Fibroblast of lung (primary cell): ENCODE data around the gene MAPKAP1.

ENCODE experiments used
- EZH2 ChIP-seq: IDR thresholded peaks from 2 replicates; pipeline ENCODE4 v1.5.1; 2012; ENCODE audit warnings: low read length, control low read depth, mild to moderate bottlenecking; ENCODE audit errors: missing control alignments
- TF ChIP-seq, protein P1 (sequence below), 2 donors: IDR thresholded peaks in 1 of 2; conservative IDR thresholded peaks in 1 of 2; 1 replicate in 1 of 2; 2 replicates in 1 of 2; pipeline ENCODE4 v1.5.1; 2011 to 2012; ENCODE audit warnings: low read length in 2 of 2, control low read depth in 1 of 2, inconsistent platforms in 1 of 2, low read depth in 1 of 2, mild to moderate bottlenecking in 1 of 2

DNA sequence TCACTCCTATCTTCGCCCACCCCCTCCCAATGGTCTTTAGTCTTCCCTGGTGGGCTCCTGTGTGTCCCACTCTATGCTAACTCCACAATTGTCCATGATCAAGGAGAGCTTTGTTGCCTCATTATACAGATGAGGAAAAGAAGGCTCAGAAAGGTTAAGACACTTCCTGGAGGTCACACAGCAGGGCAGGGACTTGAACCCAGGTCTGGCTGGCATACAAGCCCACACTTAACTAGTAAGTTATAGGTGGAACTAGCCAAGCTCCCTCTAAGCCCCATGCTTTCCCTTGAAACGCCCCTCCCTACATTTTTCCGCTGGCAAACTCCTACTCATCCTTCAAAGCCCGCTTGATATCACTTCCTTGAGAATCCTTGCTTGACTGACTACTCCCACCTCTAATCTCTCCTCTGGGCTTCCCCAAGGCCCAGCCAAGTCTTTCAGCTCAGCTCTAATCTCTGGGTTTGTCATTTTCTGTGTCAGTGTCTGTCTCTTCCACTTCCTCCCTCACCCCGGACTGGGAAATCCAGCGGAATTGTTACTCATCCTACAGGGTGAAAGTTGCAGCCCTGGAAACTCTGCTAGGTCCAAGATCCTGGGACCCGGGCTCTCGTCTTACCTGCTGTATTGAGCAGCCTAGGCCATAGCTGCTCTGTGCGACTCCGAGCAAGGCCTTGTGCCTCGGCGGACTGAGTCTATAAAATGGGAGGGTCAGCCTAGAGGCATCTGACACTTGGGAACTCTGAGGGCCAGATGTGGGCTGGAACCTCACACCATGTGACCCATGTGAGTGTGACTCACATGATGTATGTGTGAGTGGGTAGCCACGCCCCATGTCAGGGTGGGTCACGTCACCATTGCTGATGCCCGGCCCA is 300.8 kb downstream of the MAPKAP1 start:
- TF ChIP-seq, protein P1, sequence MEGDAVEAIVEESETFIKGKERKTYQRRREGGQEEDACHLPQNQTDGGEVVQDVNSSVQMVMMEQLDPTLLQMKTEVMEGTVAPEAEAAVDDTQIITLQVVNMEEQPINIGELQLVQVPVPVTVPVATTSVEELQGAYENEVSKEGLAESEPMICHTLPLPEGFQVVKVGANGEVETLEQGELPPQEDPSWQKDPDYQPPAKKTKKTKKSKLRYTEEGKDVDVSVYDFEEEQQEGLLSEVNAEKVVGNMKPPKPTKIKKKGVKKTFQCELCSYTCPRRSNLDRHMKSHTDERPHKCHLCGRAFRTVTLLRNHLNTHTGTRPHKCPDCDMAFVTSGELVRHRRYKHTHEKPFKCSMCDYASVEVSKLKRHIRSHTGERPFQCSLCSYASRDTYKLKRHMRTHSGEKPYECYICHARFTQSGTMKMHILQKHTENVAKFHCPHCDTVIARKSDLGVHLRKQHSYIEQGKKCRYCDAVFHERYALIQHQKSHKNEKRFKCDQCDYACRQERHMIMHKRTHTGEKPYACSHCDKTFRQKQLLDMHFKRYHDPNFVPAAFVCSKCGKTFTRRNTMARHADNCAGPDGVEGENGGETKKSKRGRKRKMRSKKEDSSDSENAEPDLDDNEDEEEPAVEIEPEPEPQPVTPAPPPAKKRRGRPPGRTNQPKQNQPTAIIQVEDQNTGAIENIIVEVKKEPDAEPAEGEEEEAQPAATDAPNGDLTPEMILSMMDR (conservative IDR thresholded peaks at IDR 0.05 in 1 of 2, IDR thresholded peaks at IDR 0.05 in 1 of 2; ENCODE audit: low read depth in 1 of 2, low read length in 2 of 2) = no peak
- TF ChIP-seq EZH2 = no peak
